Prostate gland (tissue), 2 donors: ENCODE data around the gene ATP5PO. TPM values are rescaled to one million over a fixed set of nuclear protein-coding genes. Genes with fewer than 3 reads are reported as not detected.

Experiments
- DNase-seq: peaks from one replicate; pipeline ENCODE4 v3.0.0-alpha.2; 2019; ENCODE audit warnings: low spot score
- H3K27ac ChIP-seq, 2 donors: fragments of 200-600 bp; sonication (generic); 2 replicates each; pipeline ENCODE4 v1.5.1; 2017 to 2019
- H3K27me3 ChIP-seq: fragments of 200-600 bp; sonication (generic); replicated peaks from 2 replicates; pipeline ENCODE4 v1.5.1; 2019; ENCODE audit not compliant: insufficient read depth
- H3K36me3 ChIP-seq, 2 donors: fragments of 200-600 bp; sonication (generic); 1 replicate in 1 of 2; 2 replicates in 1 of 2; pipeline versions ENCODE4 v1.5.1 to v1.8.1; 2017 to 2019
- H3K4me1 ChIP-seq: fragments of 200-600 bp; sonication (generic); replicated peaks from 2 replicates; pipeline ENCODE4 v1.5.1; 2019
- H3K4me3 ChIP-seq, 2 donors: fragments of 200-600 bp; sonication (generic); 2 replicates each; pipeline ENCODE4 v1.5.1; 2017 to 2019
- H3K9me3 ChIP-seq: fragments of 200-600 bp; sonication (generic); 2 replicates; pipeline ENCODE4 v1.5.1; 2017
- POLR2A ChIP-seq: fragments of 450-650 bp; IDR thresholded peaks from one replicate; pipeline ENCODE4 v1.6.1; 2016; ENCODE audit warnings: antibody characterized with exemption, mild to moderate bottlenecking
- POLR2AphosphoS5 ChIP-seq: sonication (generic); formaldehyde crosslinking; IDR thresholded peaks from one replicate; pipeline ENCODE4 v1.6.1; 2017; ENCODE audit warnings: antibody characterized with exemption
- WGBS: methylation state at CpG from one replicate; pipeline ENCODE4 v1.1.5; 2018; 5-methylcytosine and 5-hydroxymethylcytosine counted together
- intact Hi-C: fragments of 100-400 bp; cut with DNase I; formaldehyde crosslinking; loops from one replicate; pipeline ENCODE4 v1.14.2; 2022
- total RNA-seq, 2 donors: library from RNA; depleted of rRNA; stranded (reverse); fragments of >200 nt; gene quantifications; one replicate each; pipeline ENCODE4 v1.1.0, GENCODE V29; 2016
- TF ChIP-seq, protein P1 (sequence below), 4 experiments: fragments of 200-600 bp in 2 of 4; fragments of 450-650 bp in 2 of 4; sonication (generic) in 2 of 4; IDR thresholded peaks; 1 replicate in 3 of 4; 2 replicates in 1 of 4; pipeline ENCODE4 v1.5.1; 2016 to 2019; ENCODE audit warnings: antibody characterized with exemption in 4 of 4, mild to moderate bottlenecking in 2 of 4, moderate library complexity in 2 of 4

The ATP5PO gene
- total RNA-seq, 2 donors from 2014 or later: 143 to 153 TPM

DNA sequence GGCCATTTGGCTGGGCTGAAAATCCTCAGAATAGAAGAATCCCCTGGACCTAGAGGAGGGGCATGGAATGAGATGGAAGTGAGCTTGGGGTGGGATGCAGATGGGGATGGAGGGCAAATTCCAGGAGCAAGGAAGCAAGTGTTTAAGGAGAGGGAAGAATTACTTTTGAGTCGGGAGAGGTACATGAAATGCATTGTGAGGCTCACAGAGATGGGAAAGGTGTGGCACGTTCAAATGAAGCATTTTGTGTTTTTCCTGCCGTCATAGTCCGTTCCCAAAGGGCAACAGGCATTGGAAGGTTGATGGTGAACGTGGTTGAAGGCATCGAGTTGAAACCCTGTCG lies 30.5 kb downstream of the ATP5PO start:
- Histone ChIP-seq H3K27me3 (no peaks in the 10 kb centered on the region), H3K9me3 (no peaks in the 10 kb centered on the region), H3K27ac (no peak overlapping the region), H3K4me3 (no peak overlapping the region), H3K36me3 (no peaks in the 10 kb centered on the region), H3K4me1 (no peaks in the 10 kb centered on the region)
- intact Hi-C loops: no loop called here
- WGBS: 56% methylated on average over 7 of the region's 7 CpGs
- no peak for DNase-seq
- TF ChIP-seq POLR2A: no peak
- TF ChIP-seq, protein P1, sequence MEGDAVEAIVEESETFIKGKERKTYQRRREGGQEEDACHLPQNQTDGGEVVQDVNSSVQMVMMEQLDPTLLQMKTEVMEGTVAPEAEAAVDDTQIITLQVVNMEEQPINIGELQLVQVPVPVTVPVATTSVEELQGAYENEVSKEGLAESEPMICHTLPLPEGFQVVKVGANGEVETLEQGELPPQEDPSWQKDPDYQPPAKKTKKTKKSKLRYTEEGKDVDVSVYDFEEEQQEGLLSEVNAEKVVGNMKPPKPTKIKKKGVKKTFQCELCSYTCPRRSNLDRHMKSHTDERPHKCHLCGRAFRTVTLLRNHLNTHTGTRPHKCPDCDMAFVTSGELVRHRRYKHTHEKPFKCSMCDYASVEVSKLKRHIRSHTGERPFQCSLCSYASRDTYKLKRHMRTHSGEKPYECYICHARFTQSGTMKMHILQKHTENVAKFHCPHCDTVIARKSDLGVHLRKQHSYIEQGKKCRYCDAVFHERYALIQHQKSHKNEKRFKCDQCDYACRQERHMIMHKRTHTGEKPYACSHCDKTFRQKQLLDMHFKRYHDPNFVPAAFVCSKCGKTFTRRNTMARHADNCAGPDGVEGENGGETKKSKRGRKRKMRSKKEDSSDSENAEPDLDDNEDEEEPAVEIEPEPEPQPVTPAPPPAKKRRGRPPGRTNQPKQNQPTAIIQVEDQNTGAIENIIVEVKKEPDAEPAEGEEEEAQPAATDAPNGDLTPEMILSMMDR (IDR thresholded peaks at IDR 0.05): no peak

DNA sequence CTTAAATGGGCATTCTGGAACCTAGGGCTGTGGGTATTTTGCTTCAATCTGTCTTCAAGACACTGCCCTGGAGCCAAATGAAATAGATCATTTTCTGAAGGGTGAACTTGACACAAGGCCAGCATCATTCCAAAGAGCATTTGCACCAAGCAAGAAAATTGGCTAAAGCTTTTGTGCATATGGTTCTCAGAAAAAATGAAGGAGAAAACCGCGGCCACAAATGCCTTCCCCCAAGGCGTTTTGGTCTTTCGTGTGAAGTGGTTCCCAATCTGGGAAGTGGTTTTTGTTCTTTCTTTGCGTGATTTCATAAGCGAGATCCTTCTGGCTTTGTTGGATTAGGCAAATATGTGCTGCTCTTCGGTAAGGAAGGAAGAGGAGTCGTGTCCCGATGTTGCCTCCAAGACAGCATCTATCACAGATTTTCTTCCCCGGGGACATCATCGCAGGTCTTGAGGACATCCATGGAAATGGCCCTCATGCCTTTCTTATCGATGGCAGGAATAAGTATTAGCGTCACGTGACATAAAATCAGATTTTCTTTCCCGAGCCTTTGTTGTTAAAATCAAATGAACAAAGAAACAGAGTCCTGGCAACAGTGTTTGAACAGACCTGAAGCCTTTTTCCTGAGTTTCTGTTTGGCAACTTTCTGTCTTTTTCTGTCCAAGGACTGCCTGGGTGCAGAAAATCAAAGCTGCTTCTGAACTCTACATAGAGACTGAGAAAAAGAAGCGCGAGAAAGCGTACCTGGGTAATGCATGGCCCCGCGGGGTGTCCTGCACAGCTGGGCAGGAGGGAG lies 31.0 kb downstream of the ATP5PO start:
- WGBS: 27% methylated on average over 20 of the region's 20 CpGs
- intact Hi-C loops: no loop called here
- H3K4me3 ChIP-seq: no peak overlapping the region
- TF ChIP-seq POLR2AphosphoS5 (no peak), POLR2A (no peak)
- TF ChIP-seq, protein P1 (IDR thresholded peaks at IDR 0.05): no peak
- no peak overlapping the region for H3K27ac ChIP-seq
- no peaks in the 10 kb centered on the region for H3K27me3 ChIP-seq
- no peak for DNase-seq
- H3K36me3 ChIP-seq: no peaks in the 10 kb centered on the region
- H3K9me3 ChIP-seq: no peaks in the 10 kb centered on the region
- H3K4me1 ChIP-seq: no peaks in the 10 kb centered on the region

DNA sequence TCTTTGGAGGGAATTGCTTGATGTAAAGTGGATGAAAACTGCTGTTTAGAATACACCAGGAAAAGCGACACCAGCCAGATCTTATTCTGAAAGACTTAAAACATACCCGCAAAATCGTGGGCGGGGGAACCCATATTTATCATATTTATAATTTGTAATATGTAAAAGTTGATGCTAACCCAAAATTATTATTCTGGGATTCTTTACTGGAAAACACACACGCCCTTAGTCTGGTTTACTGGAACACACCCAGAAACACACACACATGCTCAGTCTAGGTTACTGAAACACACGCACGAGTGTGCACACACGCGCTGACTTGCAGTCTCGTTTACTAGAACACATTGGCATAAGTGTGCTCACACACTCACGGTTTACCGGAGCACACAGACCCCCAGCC lies 32.5 kb downstream of the ATP5PO start:
- H3K4me3 ChIP-seq: no peak overlapping the region
- TF ChIP-seq POLR2A (no peak), POLR2AphosphoS5 (no peak)
- TF ChIP-seq, protein P1 (IDR thresholded peaks at IDR 0.05): no peak
- no peaks in the 10 kb centered on the region for H3K4me1 ChIP-seq
- no peak overlapping the region for H3K27ac ChIP-seq
- intact Hi-C loops: no loop called here
- no peaks in the 10 kb centered on the region for H3K36me3 ChIP-seq
- WGBS: 89% methylated on average over 12 of the region's 12 CpGs
- no peaks in the 10 kb centered on the region for H3K27me3 ChIP-seq
- H3K9me3 ChIP-seq: no peaks in the 10 kb centered on the region
- DNase-seq: no peak

DNA sequence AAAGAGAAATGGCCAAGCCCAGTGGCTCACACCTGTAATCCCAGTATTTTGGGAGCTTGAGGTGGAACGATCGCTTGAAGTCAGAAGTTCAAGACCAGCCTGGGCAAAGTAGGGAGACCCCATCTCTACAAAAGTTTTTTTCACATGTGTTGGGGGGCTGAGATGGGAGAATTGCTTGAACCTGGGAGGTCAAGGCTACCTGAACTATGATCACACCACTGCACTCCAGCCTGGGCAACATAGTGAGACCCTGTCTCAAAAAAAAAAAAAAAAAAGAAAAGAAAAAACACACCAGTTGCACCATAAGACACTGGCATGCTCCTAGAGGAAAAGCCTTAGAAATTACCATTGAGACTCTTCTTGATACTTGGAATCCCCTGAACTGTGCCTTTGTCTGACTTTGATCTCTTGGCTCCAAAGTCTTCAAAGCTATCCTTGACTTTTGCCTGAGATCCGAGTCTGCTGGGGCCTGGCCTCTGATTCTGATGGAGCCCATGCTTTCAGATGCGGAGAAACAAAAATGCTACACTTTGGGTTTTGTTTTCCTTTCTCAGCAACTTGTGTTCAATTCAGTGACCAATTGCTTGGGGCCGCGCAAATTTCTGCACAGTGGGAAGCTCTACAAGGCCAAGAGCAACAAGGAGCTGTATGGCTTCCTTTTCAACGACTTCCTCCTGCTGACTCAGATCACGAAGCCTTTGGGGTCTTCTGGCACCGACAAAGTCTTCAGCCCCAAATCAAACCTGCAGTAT lies 33.7 kb downstream of the ATP5PO start:
- intact Hi-C loops: no loop called here
- H3K4me1 ChIP-seq: no peaks in the 10 kb centered on the region
- WGBS: 88% methylated on average over 9 of the region's 9 CpGs
- no peaks in the 10 kb centered on the region for H3K9me3 ChIP-seq
- H3K27ac ChIP-seq: no peak overlapping the region
- no peaks in the 10 kb centered on the region for H3K27me3 ChIP-seq
- TF ChIP-seq, protein P1 (IDR thresholded peaks at IDR 0.05): no peak
- no peak for DNase-seq
- H3K36me3 ChIP-seq: no peaks in the 10 kb centered on the region
- no peak overlapping the region for H3K4me3 ChIP-seq

DNA sequence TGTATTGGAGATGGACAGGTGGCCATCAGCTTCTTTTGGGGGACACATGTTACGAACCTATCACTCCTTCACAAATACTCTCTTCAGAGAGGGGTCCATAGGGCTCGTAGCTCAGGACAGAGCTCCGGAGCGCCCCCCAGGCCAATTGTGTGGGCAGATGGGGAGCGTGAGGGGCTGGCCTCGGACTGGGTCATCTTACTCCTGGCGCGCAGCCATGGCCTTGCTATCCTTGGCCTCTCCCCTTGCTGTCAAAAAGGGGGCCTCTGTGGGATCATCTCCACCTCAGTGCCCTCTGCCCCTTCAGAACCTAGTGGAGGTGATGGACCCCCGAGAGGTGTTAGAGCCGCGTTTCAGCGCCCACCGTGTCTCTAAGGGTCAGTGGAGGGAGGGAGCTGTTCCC lies 35.0 kb downstream of the ATP5PO start:
- H3K27ac ChIP-seq: no peak overlapping the region
- H3K27me3 ChIP-seq: no peaks in the 10 kb centered on the region
- no peak overlapping the region for H3K4me3 ChIP-seq
- intact Hi-C loops: no loop called here
- WGBS: 92% methylated on average over 10 of the region's 13 CpGs
- no peaks in the 10 kb centered on the region for H3K9me3 ChIP-seq
- no peaks in the 10 kb centered on the region for H3K4me1 ChIP-seq
- TF ChIP-seq POLR2AphosphoS5 (no peak), POLR2A (no peak)
- TF ChIP-seq, protein P1 (IDR thresholded peaks at IDR 0.05): no peak
- DNase-seq: no peak
- no peaks in the 10 kb centered on the region for H3K36me3 ChIP-seq
